CD4-positive, alpha-beta T cell treated with Interleukin-6 for 4 hours (primary cell): ENCODE data around the gene SMARCA2.
A peak's percentile ranks its signal among the peaks of the same experiment; 100 is the strongest.

Source experiments
- DNase-seq: peaks from one replicate; pipeline ENCODE4 v3.0.0-alpha.2; 2020; ENCODE audit warnings: mixed read lengths

Gene SMARCA2

DNA sequence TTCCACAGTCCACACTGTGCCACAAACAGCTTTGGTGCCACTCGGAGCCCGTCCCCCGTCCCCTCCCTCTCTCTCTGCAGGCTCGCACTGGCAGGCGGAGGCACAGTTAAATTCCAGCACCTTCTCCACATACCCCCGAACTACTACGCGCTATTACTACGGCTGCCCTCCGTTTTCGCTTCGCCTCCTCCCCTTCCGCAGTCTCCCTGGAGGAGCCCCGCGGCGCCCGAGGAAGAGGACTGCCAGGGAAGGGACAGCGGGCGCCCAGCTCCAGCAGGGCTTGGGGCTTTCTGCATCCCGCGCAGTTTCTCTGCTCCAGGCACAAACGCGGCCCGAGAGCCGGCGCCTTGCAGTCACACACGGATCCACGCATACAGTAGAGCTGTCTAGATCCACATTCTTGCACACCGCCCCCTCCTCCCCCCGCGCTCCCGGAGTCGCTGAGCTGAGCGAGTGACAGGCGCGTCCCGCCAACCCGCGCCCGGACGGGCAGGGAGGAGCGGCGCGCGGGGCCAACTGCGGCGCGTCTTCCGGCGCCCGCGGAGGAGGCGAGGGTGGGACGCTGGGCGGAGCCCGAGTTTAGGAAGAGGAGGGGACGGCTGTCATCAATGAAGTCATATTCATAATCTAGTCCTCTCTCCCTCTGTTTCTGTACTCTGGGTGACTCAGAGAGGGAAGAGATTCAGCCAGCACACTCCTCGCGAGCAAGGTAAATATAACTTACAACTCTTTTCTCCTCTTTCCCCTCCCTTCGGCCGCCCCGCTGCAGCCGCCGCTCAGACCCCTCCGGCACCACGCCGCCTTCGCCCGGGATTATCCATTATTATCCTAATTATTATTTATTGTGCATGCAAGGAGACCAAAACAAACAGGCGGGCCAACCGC, at the start of gene SMARCA2:
Gene SMARCA2, plus strand, starts transcription at position 652 of the 885 bp plus-strand sequence. CDS start 13,676 bp downstream, outside the sequence.
- peak; percentile 98 for DNase-seq

GRCh38 chr9:1966725-1967366, 48.3 kb upstream of the SMARCA2 start:
- no peak for DNase-seq

DNA sequence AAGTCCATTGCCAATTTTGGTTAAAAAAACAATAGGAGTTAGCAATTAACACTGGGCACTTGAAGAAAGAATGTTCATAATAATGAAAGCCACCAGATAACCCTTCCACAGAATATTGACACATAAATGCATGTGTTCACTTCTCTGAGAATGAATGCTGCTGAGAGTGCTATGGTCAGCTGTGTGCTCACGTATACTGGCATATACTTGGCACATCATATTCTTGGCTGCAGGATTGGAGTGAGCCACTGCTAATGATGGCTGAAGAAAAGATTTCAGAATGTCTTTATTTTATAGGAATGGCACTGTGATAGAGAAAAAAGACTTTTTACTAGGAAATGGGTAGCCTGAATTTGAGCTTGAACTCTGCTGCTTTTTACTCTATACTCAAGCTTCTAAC, 46.0 kb upstream of the SMARCA2 start:
- DNase-seq = no peak

DNA sequence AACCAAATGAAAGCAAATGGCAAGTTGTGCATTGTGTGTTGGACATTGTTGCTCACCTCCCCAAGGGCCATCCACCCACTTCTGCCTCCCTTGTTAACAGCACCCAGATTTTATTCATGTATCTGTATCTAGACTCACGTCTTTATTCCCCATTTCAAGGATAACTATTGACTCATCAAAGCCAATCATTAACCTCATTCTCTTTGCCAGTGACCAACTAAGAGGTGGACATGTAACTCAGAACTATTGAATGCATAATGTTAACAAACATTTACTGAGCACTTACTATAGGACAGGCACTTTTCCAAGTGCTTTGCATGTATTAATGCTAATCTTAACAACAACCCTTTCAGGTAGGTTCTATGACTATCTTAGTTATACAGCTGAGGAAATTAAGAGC, 45.2 kb upstream of the SMARCA2 start:
- DNase-seq = no peak

- DNase-seq = no peak
Observed at GRCh38 chr9:1972672-1973071, 42.5 kb upstream of the SMARCA2 start.

GRCh38 chr9:1977026-1977425, 38.1 kb upstream of the SMARCA2 start:
- DNase-seq = no peak

GRCh38 chr9:1978941-1979340, 36.2 kb upstream of the SMARCA2 start:
- no peak for DNase-seq

DNA sequence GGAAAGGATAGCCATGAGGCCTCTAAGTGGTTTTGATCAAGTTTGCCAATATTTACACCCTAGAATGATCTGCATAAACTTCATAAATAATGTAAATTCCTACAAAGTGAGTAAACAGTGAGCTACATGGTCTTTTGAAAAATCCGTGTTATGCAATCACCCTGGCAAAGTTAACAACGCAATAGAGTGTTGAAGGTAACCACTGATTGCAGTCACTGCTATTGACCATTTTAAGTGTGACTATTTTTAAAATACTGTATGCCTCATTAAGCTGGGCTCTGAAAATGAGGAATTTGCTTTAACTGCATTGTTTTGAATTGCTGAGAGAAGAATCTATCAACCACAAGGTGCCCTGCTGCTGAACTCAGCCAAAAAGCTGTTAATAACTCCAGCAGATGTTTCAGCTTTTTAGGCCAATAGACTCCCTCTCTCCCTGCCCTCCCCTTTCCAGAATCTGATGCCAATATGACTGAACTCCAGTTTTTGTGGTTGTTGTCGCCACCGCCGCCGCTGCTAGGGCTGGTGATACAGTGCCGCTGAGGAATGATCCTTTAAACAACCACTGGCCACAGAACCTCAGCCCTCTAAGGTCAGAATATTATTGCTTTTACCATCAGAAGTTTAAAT, 35.3 kb upstream of the SMARCA2 start:
- DNase-seq = no peak

DNA sequence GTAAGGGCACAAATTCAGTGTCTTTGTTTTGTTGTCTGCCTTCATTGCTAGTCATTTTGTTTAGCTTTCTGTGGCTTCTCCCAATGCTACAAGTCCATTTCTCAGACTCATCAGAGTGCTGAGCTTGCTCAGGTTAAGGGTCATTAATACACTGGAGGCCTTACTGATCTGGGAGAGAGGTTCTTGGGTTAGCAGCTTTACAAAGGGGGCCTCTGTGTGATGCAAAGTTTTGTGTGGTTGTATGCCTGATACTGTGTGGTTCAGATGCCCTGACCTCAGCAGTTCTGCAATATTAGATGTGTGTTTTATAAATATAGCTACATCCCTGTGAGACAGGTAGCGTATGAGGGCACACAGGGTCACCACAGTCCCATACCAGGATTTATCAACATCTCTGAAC, 34.8 kb upstream of the SMARCA2 start:
- DNase-seq = no peak

DNA sequence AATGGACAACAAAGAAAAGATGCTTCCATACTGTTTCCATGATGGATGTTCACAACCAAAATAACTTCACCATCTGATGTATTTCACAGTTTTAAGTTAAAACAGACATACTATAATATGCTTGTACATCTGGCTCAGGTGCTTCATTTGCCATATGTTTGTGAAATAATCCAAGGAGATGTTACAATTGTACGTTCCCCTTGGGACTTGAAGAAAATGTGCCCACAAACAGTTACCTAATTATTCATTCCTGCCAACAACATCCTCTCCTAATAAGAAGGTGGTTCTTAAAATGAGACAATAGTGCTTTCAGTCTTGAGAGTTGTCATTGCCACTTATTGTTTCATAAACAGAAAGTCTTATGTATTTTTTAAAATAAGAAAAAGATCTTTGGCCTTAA, 33.1 kb upstream of the SMARCA2 start:
- no peak for DNase-seq

DNA sequence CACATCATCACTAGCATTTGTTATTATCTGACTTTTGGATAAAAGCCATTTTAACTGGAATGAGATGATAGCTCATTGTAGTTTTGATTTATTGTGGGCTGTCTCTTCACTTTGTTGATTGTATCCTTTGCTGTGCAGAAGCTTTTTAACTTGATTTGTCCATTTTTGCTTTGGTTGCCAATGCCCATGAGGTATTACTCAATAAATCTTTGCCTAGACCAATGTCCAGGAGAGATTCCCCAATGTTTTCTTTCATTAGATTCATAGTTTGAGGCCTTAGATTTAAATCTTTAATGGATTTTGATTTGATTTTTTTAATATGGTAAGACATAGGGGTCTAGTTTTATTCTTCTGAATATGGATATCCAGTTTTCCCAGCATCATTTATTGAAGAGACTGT, 28.8 kb upstream of the SMARCA2 start:
- no peak for DNase-seq

DNA sequence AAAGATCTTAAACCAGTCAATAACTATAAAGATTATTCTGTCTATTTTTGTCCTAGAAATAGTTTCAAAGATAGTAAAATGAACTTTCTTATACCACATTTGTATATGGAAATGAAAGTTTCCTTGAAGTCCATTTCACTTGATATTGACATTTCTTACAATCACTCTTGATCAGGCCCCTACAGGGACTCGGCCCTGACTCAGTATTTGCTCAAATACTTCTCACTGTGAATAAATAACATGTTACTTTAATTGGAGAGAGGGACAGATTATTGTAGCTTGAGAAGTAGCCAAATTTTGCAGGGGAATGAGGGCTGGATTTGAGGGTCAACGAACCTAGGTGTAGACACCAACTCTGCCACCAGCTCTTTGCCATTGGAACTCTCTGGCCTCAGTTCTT, 25.6 kb upstream of the SMARCA2 start:
- DNase-seq = no peak

- DNase-seq = no peak
Observed at GRCh38 chr9:1994180-1994579, 21.0 kb upstream of the SMARCA2 start.

DNA sequence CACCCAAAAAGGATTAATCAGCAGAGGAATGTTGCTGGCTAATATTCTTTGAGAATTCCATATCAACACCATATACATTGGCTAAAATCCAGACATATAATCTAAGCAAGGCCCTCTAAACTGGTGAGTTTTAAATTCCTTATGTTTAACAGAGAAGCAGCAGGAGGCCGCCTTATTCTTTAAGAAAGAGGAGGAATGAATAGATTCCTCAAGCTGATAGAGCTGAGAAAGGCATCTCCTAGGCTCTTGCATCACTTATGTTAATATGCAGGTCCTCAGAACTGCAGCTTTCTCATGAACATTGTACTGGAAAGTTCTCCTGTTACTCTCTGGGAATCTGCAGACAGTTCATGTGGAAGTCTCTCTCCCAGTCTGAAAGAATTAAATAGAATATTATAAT, 20.1 kb upstream of the SMARCA2 start:
- no peak for DNase-seq

DNA sequence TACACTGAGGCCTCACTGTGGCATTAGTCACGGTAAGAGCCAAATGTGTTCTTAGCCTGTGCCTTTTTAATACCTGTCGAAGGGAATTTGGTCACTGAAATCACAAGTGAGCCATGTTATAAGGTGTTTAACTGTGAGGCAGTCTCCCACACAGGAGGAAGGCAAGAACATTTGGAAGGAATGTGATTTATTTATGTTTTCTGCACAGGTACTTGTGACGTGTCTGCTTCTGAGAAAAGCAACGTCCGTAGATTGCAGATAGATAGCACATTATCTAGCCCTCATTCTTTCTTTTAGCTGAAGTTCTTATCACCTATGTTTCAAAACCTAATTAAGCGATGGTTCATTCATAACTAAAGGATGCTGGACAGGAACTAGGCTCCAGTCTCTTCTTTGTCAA, 19.0 kb upstream of the SMARCA2 start:
- no peak for DNase-seq

DNA sequence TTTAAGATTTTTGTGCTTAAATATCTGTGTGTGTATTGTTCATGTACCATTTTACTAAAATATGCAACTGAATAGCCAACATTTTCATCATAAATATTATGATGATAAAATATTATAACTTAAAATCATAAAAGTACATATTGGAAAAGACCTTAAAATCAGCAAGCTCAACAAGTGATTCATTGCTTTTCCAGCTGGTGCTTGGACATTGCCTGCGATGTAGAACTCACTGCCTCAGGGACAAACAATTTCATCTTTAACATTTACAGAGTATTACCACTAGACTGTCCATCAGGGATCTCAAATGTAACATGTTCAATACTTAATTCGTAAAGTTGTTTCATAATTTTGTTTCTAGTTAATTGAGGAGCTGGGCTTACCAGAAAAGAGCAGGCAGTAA, 17.5 kb upstream of the SMARCA2 start:
- DNase-seq = no peak

GRCh38 chr9:1998111-1998510, 17.0 kb upstream of the SMARCA2 start:
- DNase-seq = no peak

GRCh38 chr9:2000314-2000713, 14.8 kb upstream of the SMARCA2 start:
- DNase-seq = no peak

DNA sequence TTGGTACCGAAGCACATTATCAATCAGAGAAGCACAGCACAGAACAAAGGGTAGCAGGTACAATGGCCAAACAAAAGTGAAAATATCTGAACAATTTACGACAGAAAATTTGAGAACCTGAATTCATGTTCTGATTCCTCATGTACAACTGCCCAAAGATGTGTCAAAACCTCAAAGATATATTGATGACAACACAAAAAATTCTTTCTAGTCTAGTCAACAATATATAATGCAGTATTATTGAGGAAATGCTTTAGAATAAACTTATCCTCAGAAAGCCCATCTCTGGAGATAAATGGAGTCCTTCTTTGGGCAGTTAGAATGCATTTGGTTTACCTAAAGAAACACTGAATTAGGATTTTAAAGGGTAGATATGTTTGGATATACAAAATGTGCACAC, 6.8 kb upstream of the SMARCA2 start:
- DNase-seq = no peak

DNA sequence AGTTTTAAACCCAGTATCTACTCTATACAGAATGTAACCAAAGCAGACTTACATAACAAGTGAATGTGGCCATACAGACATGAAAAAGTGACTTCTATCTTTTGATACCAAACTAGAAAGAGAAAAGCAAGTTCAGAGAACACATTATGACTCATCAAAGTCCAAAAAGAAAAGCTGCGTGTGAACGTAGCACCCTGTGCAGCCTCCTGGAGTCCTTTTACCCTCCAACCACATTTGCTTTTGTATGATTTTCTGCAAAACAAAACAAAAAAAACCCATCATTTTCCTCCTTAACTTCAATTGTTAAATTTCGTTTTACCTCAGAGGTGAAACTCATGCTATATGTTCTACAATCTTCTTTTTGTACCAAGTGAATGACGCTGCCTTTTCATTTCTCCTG, 2.8 kb upstream of the SMARCA2 start:
- DNase-seq = peak; percentile 39

DNA sequence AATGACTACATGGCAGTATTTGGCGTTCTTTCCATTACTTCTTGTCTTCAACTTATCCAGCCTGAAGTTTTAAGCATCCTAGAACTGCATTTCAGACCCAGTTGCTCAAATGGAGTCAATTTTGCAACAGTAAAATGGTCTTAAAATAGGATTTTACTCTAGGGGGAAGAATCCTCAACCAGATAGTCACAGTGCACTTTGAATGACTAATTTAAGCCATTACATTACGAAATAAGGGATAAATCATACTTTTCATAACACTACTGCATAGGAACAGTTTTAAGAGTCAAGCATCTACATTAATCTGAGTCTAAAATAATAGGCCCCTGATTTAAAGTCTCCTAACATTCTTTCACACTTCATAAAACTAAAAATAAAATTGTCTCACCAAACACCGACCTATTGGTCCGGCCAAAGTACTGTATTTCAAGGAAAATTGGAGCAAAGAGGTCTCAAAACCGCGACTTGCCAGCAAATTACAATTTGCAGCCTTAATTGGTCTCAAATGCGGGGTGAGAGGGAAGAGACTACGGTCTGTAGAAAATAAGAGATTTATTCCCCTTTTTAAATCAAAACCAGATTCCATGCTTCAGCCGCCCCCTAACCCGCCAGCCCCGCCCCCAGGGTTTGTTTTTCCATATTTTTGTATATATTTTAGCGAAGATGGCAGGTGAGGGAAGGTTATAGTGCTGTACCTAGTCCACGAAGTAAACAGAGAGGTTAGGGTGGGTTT, 1.2 kb upstream of the SMARCA2 start:
- DNase-seq = no peak

DNA sequence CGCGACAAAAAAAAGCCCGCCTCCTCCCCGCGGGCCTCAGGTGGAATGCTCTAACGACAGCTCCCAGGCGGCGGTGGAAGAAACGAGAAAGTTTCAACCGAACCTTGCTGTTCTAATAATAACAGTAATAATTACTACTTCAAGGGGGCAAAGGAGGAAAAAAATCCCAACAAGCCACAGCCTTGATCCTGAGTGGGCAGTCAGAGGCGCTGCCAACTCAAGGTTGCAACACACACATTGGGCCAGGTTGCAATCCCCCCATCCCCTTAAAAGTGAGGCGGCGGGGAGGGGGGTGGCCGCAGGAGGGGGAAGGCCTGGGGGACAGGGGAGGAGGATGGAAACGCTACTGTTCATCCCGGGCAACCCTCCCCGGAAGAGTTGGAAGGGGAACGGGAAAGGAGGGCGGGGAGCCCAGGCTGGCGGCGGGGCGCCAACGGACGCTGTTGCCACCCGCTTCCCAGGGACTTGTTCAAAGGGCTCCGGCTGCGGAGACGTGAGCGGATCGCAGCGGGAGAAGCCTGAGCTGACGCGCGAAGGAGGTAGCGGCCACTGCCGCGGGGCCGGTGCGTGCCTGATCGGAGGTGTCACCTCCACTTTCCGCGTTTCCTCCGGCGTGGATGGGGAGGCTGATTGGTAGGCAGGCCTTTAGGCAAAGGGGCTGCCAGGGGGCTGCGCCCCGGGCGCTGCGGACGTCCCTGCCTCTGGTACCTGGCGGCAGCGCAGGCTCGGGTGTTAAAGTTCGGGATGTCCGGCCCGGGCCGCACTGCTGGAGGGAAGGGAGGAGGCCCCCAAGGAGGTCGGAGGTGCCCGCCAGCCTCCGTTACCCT, 647 bp downstream of the SMARCA2 start:
- DNase-seq = peak; percentile 62
